Tibial nerve (tissue), 4 donors: ENCODE data around the gene ARHGEF16. TPM values are rescaled to one million over a fixed set of nuclear protein-coding genes. Genes with fewer than 3 reads are reported as not detected.

Experiments
- DNase-seq, 2 donors: peaks; one replicate each; pipeline ENCODE4 v3.0.0-alpha.2; 2019; ENCODE audit warnings: low spot score in 2 of 2
- H3K27ac ChIP-seq, 4 donors: fragments of 200-600 bp; sonication (generic) in 3 of 4; one replicate each; pipeline ENCODE4 v1.5.1; 2017 to 2019; ENCODE audit warnings: mild to moderate bottlenecking in 1 of 4
- H3K27me3 ChIP-seq, 2 donors: fragments of 200-600 bp; sonication (generic) in 1 of 2; one replicate each; pipeline versions ENCODE4 v1.5.1 to v1.6.0; 2017 to 2019
- H3K36me3 ChIP-seq, 3 donors: fragments of 200-600 bp; sonication (generic); one replicate each; pipeline ENCODE4 v1.5.1; 2018 to 2019
- H3K4me1 ChIP-seq, 4 donors: fragments of 200-600 bp; sonication (generic) in 3 of 4; one replicate each; pipeline ENCODE4 v1.5.1; 2017 to 2019
- H3K4me3 ChIP-seq, 4 donors: fragments of 200-600 bp; sonication (generic) in 3 of 4; one replicate each; pipeline ENCODE4 v1.5.1; 2017 to 2019; ENCODE audit warnings: mild to moderate bottlenecking in 1 of 4, moderate library complexity in 1 of 4
- H3K9me3 ChIP-seq, 4 donors: fragments of 200-600 bp; sonication (generic) in 3 of 4; one replicate each; pipeline ENCODE4 v1.5.1; 2017 to 2019
- EP300 ChIP-seq, 2 donors: sonication (generic); formaldehyde crosslinking; IDR thresholded peaks; one replicate each; pipeline ENCODE4 v1.6.1; 2017; ENCODE audit warnings: antibody characterized with exemption in 2 of 2, mild to moderate bottlenecking in 1 of 2
- POLR2A ChIP-seq, 2 donors: fragments of 450-650 bp; IDR thresholded peaks; one replicate each; pipeline ENCODE4 v1.6.1; 2017; ENCODE audit warnings: antibody characterized with exemption in 2 of 2, mild to moderate bottlenecking in 2 of 2, moderate library complexity in 2 of 2
- WGBS, 2 donors: methylation state at CpG; one replicate each; pipeline ENCODE4 v1.1.5; 2018; 5-methylcytosine and 5-hydroxymethylcytosine counted together
- total RNA-seq, 4 donors: library from RNA; depleted of rRNA; stranded (reverse); fragments of >200 nt; gene quantifications; one replicate each; pipeline ENCODE4 v1.1.0, GENCODE V29; 2016
- TF ChIP-seq, protein P1 (sequence below), 5 experiments: fragments of 200-600 bp in 3 of 5; fragments of 450-650 bp in 2 of 5; sonication (generic) in 3 of 5; IDR thresholded peaks; one replicate each; pipeline ENCODE4 v1.5.1; 2016 to 2019; ENCODE audit warnings: antibody characterized with exemption in 5 of 5, mild to moderate bottlenecking in 3 of 5, moderate library complexity in 2 of 5

ARHGEF16 gene
- total RNA-seq, 4 donors from 2014 or later: 10.0 to 19.2 (median 17.1) TPM

DNA sequence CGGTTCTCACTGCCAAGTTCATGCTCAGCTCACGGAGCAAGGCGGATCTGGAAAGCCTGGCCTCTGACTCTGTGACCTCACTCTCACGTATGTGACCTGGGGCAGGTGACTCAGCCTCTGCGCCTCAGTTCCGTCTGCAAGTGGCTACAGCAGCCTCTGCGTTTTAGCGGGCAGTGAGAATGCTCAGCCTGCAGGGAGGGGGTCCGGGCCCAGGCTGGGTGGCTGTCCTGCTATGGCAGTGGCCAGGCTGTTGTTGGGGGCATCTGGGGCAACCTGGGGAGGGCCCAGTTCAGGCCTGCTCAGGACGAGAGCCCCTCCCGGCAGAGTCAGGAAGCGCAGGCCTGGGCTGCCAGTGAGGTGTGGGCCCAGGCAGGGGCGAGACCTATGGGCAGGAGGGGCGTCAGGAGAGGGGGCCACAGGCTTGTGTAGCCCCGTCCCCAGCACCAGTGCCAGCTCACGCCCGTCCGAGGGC is 27.9 kb downstream of the ARHGEF16 start:
- no peak for DNase-seq

DNA sequence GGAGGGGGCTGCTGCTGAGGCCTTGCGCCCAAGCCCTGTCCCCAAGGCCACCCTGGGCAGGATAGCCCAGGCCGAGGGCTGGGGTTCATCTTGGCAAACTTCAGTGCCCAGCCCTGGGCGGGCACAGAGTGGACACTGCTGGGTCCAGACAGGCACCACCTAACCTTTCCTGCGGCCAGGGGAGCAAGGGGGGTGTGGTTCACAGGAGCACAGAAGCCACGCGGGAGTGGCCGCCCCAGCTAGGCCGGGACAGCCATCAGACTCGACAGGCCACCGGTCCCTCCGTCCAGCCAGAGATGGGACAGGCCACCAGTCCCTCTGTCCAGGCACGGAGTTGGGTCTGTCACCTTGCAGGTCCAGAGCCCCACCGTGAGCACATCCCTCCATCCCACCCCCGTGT is 28.9 kb downstream of the ARHGEF16 start:
- no peak for DNase-seq
- Histone ChIP-seq H3K4me3 (no peak overlapping the region), H3K27me3 (no peaks in the 10 kb centered on the region), H3K4me1 (peaks cover 0 to 7% (median 0%) of the 10 kb centered on the region in 4 donors), H3K9me3 (peaks cover 0 to 5% (median 0%) of the 10 kb centered on the region in 4 donors), H3K36me3 (peaks cover 0 to 19% (median 0%) of the 10 kb centered on the region in 3 donors), H3K27ac (peak overlapping the region in 1 of 4 donors; percentile 27)
- 73 to 78% methylated on average over 12 to 14 of the region's 14 CpGs for WGBS, 2 donors
- TF ChIP-seq POLR2A (IDR thresholded peaks at IDR 0.05) (no peak), EP300 (IDR thresholded peaks at IDR 0.05) (no peak)
- TF ChIP-seq, protein P1, sequence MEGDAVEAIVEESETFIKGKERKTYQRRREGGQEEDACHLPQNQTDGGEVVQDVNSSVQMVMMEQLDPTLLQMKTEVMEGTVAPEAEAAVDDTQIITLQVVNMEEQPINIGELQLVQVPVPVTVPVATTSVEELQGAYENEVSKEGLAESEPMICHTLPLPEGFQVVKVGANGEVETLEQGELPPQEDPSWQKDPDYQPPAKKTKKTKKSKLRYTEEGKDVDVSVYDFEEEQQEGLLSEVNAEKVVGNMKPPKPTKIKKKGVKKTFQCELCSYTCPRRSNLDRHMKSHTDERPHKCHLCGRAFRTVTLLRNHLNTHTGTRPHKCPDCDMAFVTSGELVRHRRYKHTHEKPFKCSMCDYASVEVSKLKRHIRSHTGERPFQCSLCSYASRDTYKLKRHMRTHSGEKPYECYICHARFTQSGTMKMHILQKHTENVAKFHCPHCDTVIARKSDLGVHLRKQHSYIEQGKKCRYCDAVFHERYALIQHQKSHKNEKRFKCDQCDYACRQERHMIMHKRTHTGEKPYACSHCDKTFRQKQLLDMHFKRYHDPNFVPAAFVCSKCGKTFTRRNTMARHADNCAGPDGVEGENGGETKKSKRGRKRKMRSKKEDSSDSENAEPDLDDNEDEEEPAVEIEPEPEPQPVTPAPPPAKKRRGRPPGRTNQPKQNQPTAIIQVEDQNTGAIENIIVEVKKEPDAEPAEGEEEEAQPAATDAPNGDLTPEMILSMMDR (IDR thresholded peaks at IDR 0.05): no peak

More for the DNA sequence above, 27.9 kb downstream of the ARHGEF16 start:
- 35 to 64% methylated on average over 4 to 14 of the region's 18 CpGs for WGBS, 2 donors
- Histone ChIP-seq H3K9me3 (no peaks in the 10 kb centered on the region), H3K36me3 (peaks cover 0 to 26% (median 0%) of the 10 kb centered on the region in 3 donors), H3K27me3 (no peaks in the 10 kb centered on the region), H3K4me3 (no peak overlapping the region), H3K27ac (no peak overlapping the region), H3K4me1 (peaks cover 0 to 7% (median 0%) of the 10 kb centered on the region in 4 donors)
- no peak for TF ChIP-seq EP300 (IDR thresholded peaks at IDR 0.05)
- TF ChIP-seq, protein P1 (IDR thresholded peaks at IDR 0.05): no peak
- TF ChIP-seq POLR2A (IDR thresholded peaks at IDR 0.05): no peak

DNA sequence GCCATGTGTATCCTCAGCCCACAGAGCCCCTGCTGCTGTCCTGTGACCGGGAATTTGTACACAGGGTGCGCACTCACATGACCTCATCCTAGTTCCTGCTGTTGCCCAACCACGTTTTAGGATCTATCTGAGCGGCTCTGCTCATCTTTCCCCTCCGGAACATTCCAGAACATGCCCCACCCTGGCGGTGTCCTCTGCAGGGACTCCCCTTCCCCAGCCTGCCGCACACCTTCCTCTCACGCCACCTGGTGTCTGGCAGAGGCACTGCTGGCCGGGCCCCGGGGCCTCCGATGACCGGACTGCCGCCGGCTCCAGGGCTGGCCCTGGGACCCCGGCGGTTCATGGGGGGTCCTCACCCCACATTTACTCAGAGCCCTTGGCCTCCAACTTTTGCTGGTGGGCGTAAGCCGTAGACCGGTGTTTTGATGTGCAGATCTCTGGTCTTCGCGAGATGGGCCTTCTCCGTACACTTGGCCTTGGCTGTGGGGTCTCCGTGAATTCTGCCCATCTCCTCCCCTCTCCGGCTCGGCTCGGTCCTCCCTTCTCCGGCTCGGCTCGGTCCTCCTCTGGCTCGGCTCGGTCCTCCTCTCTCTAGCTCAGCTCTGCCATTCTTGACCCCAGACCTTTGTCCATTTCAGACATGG is 29.5 kb downstream of the ARHGEF16 start:
- H3K27me3 ChIP-seq: no peaks in the 10 kb centered on the region
- peaks cover 0 to 7% (median 0%) of the 10 kb centered on the region in 4 donors for H3K4me1 ChIP-seq
- peak in 1 of 2 donors; percentile 14 for DNase-seq
- H3K4me3 ChIP-seq: no peak overlapping the region
- peaks cover 0 to 19% (median 0%) of the 10 kb centered on the region in 3 donors for H3K36me3 ChIP-seq
- TF ChIP-seq EP300 (IDR thresholded peaks at IDR 0.05) (no peak), POLR2A (IDR thresholded peaks at IDR 0.05) (no peak)
- TF ChIP-seq, protein P1 (IDR thresholded peaks at IDR 0.05): peak; percentile 82 to 94 (median 89)
- H3K9me3 ChIP-seq: peaks cover 0 to 10% (median 0%) of the 10 kb centered on the region in 4 donors
- peak overlapping the region in 1 of 4 donors; percentile 27 for H3K27ac ChIP-seq
- WGBS, 2 donors: 48 to 50% methylated on average over 31 of the region's 31 CpGs

DNA sequence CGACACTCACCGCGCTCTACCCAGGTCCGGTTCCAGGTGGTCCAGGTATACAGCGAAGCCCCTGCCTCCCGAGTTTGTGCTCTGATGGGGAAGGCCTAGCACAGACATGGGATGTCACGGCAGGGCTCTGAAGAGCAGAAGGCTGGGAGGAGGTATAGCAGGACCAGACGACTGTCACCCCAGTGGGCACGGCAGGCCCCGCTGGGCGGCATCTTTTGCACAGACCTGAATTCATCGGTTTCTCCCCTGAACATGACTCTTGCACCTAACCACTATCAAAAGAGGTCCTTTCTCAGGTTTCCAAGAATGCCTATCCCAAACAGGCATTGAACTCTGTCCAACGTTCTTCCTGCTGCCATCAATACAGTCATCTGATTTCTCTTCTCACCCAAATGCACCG is 30.6 kb downstream of the ARHGEF16 start:
- Histone ChIP-seq H3K4me1 (peaks cover 0 to 7% (median 0%) of the 10 kb centered on the region in 4 donors), H3K27me3 (no peaks in the 10 kb centered on the region), H3K4me3 (no peak overlapping the region), H3K36me3 (peaks cover 0 to 22% (median 0%) of the 10 kb centered on the region in 3 donors), H3K27ac (no peak overlapping the region), H3K9me3 (peaks cover 0 to 10% (median 0%) of the 10 kb centered on the region in 4 donors)
- no peak for DNase-seq
- TF ChIP-seq, protein P1 (IDR thresholded peaks at IDR 0.05): no peak
- TF ChIP-seq EP300 (IDR thresholded peaks at IDR 0.05) (no peak), POLR2A (IDR thresholded peaks at IDR 0.05) (no peak)
- WGBS, 2 donors: 92% methylated on average over 12 to 13 of the region's 14 CpGs

DNA sequence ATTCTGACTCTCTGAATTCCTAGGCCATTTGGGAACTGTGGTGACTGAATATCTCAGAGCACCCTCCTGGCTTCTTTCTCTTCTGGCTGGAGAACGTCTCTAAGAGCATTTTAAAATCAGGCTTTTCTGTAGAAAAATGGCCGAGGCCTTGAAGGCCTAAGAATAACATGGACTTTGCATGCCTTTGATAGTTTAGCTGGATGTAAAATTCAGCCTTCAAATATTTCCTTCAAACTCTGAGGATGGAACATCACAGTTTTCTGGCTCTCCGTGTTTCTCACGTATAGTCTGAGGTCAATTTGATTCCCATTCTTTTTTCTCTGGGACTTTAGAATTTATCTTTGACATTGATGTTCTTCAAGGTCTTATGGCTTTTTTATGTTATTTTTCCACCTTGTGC is 34.0 kb downstream of the ARHGEF16 start:
- Histone ChIP-seq H3K4me3 (no peak overlapping the region), H3K4me1 (peaks cover 0 to 18% (median 2%) of the 10 kb centered on the region in 4 donors), H3K36me3 (peaks cover 0 to 22% (median 0%) of the 10 kb centered on the region in 3 donors), H3K27me3 (no peaks in the 10 kb centered on the region), H3K9me3 (peaks cover 0 to 10% (median 0%) of the 10 kb centered on the region in 4 donors), H3K27ac (no peak overlapping the region)
- DNase-seq: no peak
- WGBS, 2 donors: 96 to 97% methylated on average over 4 of the region's 4 CpGs
- TF ChIP-seq, protein P1 (IDR thresholded peaks at IDR 0.05): no peak
- TF ChIP-seq EP300 (IDR thresholded peaks at IDR 0.05) (no peak), POLR2A (IDR thresholded peaks at IDR 0.05) (no peak)
